ENCODE measurements around the gene ATXN1L. TPM values are rescaled to one million over a fixed set of nuclear protein-coding genes. Genes with fewer than 3 reads are reported as not detected.

The ATXN1L gene
- total RNA-seq, 5 donors from 2014 or later (not counting 1 experiment from before 2014, with no cell fraction given) = 26.8 to 44.0 (median 29.3) TPM

GRCh38 chr16:71880176-71880575 lies 34.4 kb downstream of the ATXN1L start:
- no peaks in the 10 kb centered on the region for H3K27me3 ChIP-seq (replicated peaks in 1 of 2; ENCODE audit: control insufficient read depth in 2 of 2, extremely low read depth in 1 of 2, insufficient read depth in 2 of 2, low read length in 1 of 2)
- Mint-ChIP-seq H3K4me3 (peak overlapping the region in 1 of 3 donors; percentile 92), H3K36me3 (peaks cover 19% of the 10 kb centered on the region), H3K27ac (peak overlapping the region; percentile 84 to 93), H3K4me1 (peaks cover 48 to 54% (median 49%) of the 10 kb centered on the region in 3 donors), H3K9me3 (no peaks in the 10 kb centered on the region), H3K27me3 (no peaks in the 10 kb centered on the region)
- H3K27ac ChIP-seq (ENCODE audit: low read length) = no peak overlapping the region
- WGBS (ENCODE audit: insufficient coverage) = 56% methylated on average over 3 of the region's 4 CpGs
- H3K4me3 ChIP-seq (ENCODE audit: control insufficient read depth in 1 of 2, extremely low read depth in 1 of 2, low read length in 1 of 2) = no peak overlapping the region
- ATAC-seq (replicated peaks in 1 of 4) (no peak), DNase-seq (no peak)
- H3K9me3 ChIP-seq = no peaks in the 10 kb centered on the region
- ChIA-PET POLR2A (interaction anchor here (0.6 to 0.9 kb wide), 2 partner anchors 22 to 35 kb away, joined by 3 read pairs; no protein-coding TSS in a partner anchor), CTCF (interaction anchor here (0.7 to 1.9 kb wide), 4 partner anchors 10 to 73 kb away, joined by 3 to 5 read pairs (median 4); no protein-coding TSS in a partner anchor)
- H3K4me1 ChIP-seq (ENCODE audit: control insufficient read depth in 1 of 2, extremely low read depth in 1 of 2, insufficient read depth in 2 of 2, low read length in 2 of 2) = peaks cover 25 to 41% of the 10 kb centered on the region in 2 experiments
- peaks cover 0 to 22% of the 10 kb centered on the region in 2 donors for H3K36me3 ChIP-seq (ENCODE audit: control insufficient read depth in 2 of 2, extremely low read depth in 1 of 2, insufficient read depth in 1 of 2, low read length in 1 of 2)

GRCh38 chr16:71882505-71883167 lies 36.9 kb downstream of the ATXN1L start:
- WGBS (ENCODE audit: insufficient coverage) = 6% methylated on average over 4 of the region's 9 CpGs
- H3K9me3 Mint-ChIP-seq = no peaks in the 10 kb centered on the region
- H3K27ac ChIP-seq (ENCODE audit: low read length) = peak overlapping the region; percentile 76
- peaks cover 0 to 7% of the 10 kb centered on the region in 2 donors for H3K36me3 ChIP-seq (ENCODE audit: control insufficient read depth in 2 of 2, extremely low read depth in 1 of 2, insufficient read depth in 1 of 2, low read length in 1 of 2)
- no peaks in the 10 kb centered on the region for H3K27me3 ChIP-seq (replicated peaks in 1 of 2; ENCODE audit: control insufficient read depth in 2 of 2, extremely low read depth in 1 of 2, insufficient read depth in 2 of 2, low read length in 1 of 2)
- ChIA-PET CTCF (interaction anchor here (0.6 to 3.3 kb wide), 31 partner anchors 9 to 317 kb away, joined by 3 to 20 read pairs (median 4); partner anchors contain the start of genes AP1G1 (in 1 of the 2) and IST1 (in 1 of the 2)), POLR2A (interaction anchor here (0.5 to 1.7 kb wide), 8 partner anchors 11 to 83 kb away, joined by 4 to 9 read pairs (median 6); partner anchors contain the start of gene AP1G1 (in 1 of the 2))
- H3K27ac Mint-ChIP-seq = peak overlapping the region; percentile 91 to 94
- H3K4me3 Mint-ChIP-seq = peak overlapping the region; percentile 80 to 92 (median 90)
- peaks cover 25 to 42% of the 10 kb centered on the region in 2 experiments for H3K4me1 ChIP-seq (ENCODE audit: control insufficient read depth in 1 of 2, extremely low read depth in 1 of 2, insufficient read depth in 2 of 2, low read length in 2 of 2)
- DNase-seq (peak; percentile 26 to 92 (median 70)), ATAC-seq (replicated peaks in 1 of 4) (peak; percentile 40 to 56 (median 40))
- H3K4me3 ChIP-seq (ENCODE audit: control insufficient read depth in 1 of 2, extremely low read depth in 1 of 2, low read length in 1 of 2) = peak overlapping the region; percentile 81 to 87
- H3K27me3 Mint-ChIP-seq = no peaks in the 10 kb centered on the region
- peaks cover 52 to 57% (median 54%) of the 10 kb centered on the region in 3 donors for H3K4me1 Mint-ChIP-seq
- H3K9me3 ChIP-seq = no peaks in the 10 kb centered on the region
- peaks cover 14% of the 10 kb centered on the region for H3K36me3 Mint-ChIP-seq

DNA sequence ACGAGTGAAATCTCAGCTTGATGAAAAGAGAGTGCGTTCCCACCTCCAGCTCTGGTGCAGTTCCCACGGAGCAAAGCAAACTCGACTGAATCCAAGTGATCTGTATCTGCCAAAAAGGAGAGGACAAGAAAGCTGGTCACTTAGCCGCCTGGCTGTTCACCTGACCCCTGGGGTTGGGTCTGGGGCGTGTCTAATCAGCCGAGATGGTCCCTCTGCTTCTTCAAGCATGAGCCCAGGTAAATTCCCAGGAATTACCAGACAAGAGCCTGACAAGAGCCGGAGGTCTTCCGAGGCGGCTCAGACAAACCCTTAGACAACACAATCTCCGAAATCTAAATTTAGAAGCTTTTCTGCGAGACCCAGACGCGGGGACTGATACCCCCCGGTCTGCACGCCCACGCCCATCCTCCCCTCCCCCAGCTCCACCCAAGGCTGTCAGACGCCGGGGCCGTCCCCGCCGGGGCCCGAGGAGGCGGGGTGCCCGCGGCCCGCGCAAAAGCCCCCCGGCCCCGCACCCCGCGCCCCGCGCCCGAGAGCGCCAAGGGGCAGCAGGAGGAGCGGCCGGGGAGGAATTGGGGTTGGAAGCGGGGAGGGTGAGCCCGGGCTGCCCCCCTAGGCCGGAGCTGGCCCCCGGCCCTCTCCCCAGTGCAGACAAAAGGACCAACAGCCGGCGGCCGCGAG lies 37.5 kb downstream of the ATXN1L start:
- H3K4me1 Mint-ChIP-seq = peaks cover 52 to 57% (median 54%) of the 10 kb centered on the region in 3 donors
- peak overlapping the region; percentile 91 to 94 for H3K27ac Mint-ChIP-seq
- Histone ChIP-seq H3K4me1 (ENCODE audit: control insufficient read depth in 1 of 2, extremely low read depth in 1 of 2, insufficient read depth in 2 of 2, low read length in 2 of 2) (peaks cover 25 to 42% of the 10 kb centered on the region in 2 experiments), H3K9me3 (no peaks in the 10 kb centered on the region), H3K36me3 (ENCODE audit: control insufficient read depth in 2 of 2, extremely low read depth in 1 of 2, insufficient read depth in 1 of 2, low read length in 1 of 2) (peaks cover 0 to 5% of the 10 kb centered on the region in 2 donors), H3K27me3 (replicated peaks in 1 of 2; ENCODE audit: control insufficient read depth in 2 of 2, extremely low read depth in 1 of 2, insufficient read depth in 2 of 2, low read length in 1 of 2) (no peaks in the 10 kb centered on the region), H3K4me3 (ENCODE audit: control insufficient read depth in 1 of 2, extremely low read depth in 1 of 2, low read length in 1 of 2) (peak overlapping the region; percentile 81 to 87), H3K27ac (ENCODE audit: low read length) (peak overlapping the region; percentile 76)
- DNase-seq (peak in 25 of 35 experiments; percentile 14 to 66 (median 34)), ATAC-seq (replicated peaks in 1 of 4) (peak; percentile 21 to 35 (median 28))
- peaks cover 14% of the 10 kb centered on the region for H3K36me3 Mint-ChIP-seq
- POLR2A ChIA-PET = interaction anchor here (0.6 to 1.7 kb wide), 6 partner anchors 10 to 83 kb away, joined by 3 to 8 read pairs (median 4); partner anchors contain the start of gene AP1G1 (in 1 of the 2)
- under 1% methylated on average over 16 of the region's 46 CpGs for WGBS (ENCODE audit: insufficient coverage)
- CTCF ChIA-PET = interaction anchor here (0.5 to 3.3 kb wide), 21 partner anchors 9 to 318 kb away, joined by 3 to 20 read pairs (median 4); partner anchors contain the start of genes AP1G1 (in 1 of the 2) and IST1 (in 1 of the 2)
- H3K9me3 Mint-ChIP-seq = no peaks in the 10 kb centered on the region
- H3K27me3 Mint-ChIP-seq = no peaks in the 10 kb centered on the region
- H3K4me3 Mint-ChIP-seq = peak overlapping the region; percentile 80 to 92 (median 90)

GRCh38 chr16:71883849-71884638 lies 38.3 kb downstream of the ATXN1L start, which contains the start of gene ZNF821:
Gene ZNF821 (minus strand): TSS chr16:71884182. CDS start chr16:71879946, 4,236 bp downstream.
- peak; percentile 41 to 57 (median 46) for ATAC-seq (replicated peaks in 1 of 4)
- POLR2A ChIA-PET = interaction anchor here (0.5 to 1.7 kb wide), 8 partner anchors 10 to 108 kb away, joined by 3 to 8 read pairs (median 4); partner anchors contain the start of gene AP1G1 (in 1 of the 2)
- Histone ChIP-seq H3K9me3 (no peaks in the 10 kb centered on the region), H3K27me3 (replicated peaks in 1 of 2; ENCODE audit: control insufficient read depth in 2 of 2, extremely low read depth in 1 of 2, insufficient read depth in 2 of 2, low read length in 1 of 2) (no peaks in the 10 kb centered on the region), H3K4me1 (ENCODE audit: control insufficient read depth in 1 of 2, extremely low read depth in 1 of 2, insufficient read depth in 2 of 2, low read length in 2 of 2) (peaks cover 25 to 42% of the 10 kb centered on the region in 2 experiments), H3K36me3 (ENCODE audit: control insufficient read depth in 2 of 2, extremely low read depth in 1 of 2, insufficient read depth in 1 of 2, low read length in 1 of 2) (no peaks in the 10 kb centered on the region), H3K4me3 (ENCODE audit: control insufficient read depth in 1 of 2, extremely low read depth in 1 of 2, low read length in 1 of 2) (peak within 1 kb of the TSS; percentile 81 to 87), H3K27ac (ENCODE audit: low read length) (peak within 1 kb of the TSS; percentile 86)
- CTCF ChIA-PET = interaction anchor here (0.5 to 3.3 kb wide), 11 partner anchors 8 to 130 kb away, joined by 3 to 19 read pairs (median 4); partner anchors contain the start of gene AP1G1 (in 1 of the 2)
- no peaks in the 10 kb centered on the region for H3K27me3 Mint-ChIP-seq
- H3K9me3 Mint-ChIP-seq = no peaks in the 10 kb centered on the region
- peak within 1 kb of the TSS; percentile 92 to 98 (median 93) for H3K4me3 Mint-ChIP-seq
- H3K27ac Mint-ChIP-seq = peak within 1 kb of the TSS; percentile 91 to 94
- DNase-seq = peak; percentile 32 to 86 (median 71)
- WGBS (ENCODE audit: insufficient coverage) = 0% methylated on average over 52 of the region's 85 CpGs
- H3K4me1 Mint-ChIP-seq = peaks cover 49 to 54% (median 51%) of the 10 kb centered on the region in 3 donors
- peaks cover 10% of the 10 kb centered on the region for H3K36me3 Mint-ChIP-seq

DNA sequence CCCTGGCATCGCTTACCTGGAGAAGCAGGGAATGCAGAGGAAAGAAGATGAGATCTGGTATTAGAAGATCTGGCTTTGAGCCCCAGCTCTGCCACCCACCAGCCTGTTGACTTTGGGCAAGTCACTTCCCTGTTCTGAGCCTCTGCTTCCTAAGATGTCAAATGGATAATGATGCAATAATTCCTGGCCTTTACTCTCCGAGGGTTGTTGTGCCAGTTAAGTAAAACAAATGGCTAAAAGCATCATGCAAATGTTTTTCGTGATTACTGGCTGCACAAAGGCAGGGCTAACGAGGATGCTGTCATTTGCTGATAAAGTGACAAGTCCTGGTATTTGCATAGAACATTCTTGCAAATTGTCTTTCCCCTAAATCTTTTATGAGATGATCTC lies 39.5 kb downstream of the ATXN1L start:
- Mint-ChIP-seq H3K36me3 (no peaks in the 10 kb centered on the region), H3K4me1 (peaks cover 37 to 42% (median 39%) of the 10 kb centered on the region in 3 donors), H3K9me3 (no peaks in the 10 kb centered on the region), H3K4me3 (peak overlapping the region; percentile 92 to 98 (median 93)), H3K27me3 (no peaks in the 10 kb centered on the region), H3K27ac (peak overlapping the region; percentile 83 to 87)
- DNase-seq (no peak), ATAC-seq (replicated peaks in 1 of 4) (no peak)
- H3K9me3 ChIP-seq = no peaks in the 10 kb centered on the region
- 50% methylated on average over 2 of the region's 4 CpGs for WGBS (ENCODE audit: insufficient coverage)
- peak overlapping the region in 1 of 2 donors; percentile 87 for H3K4me3 ChIP-seq (ENCODE audit: control insufficient read depth in 1 of 2, extremely low read depth in 1 of 2, low read length in 1 of 2)
- CTCF ChIA-PET = interaction anchor here in 1 of 2 donors (0.7 to 1.4 kb wide), 5 partner anchors 15 to 110 kb away, joined by 3 read pairs; partner anchors contain the start of gene AP1G1
- POLR2A ChIA-PET = no interaction called here
- H3K27me3 ChIP-seq (replicated peaks in 1 of 2; ENCODE audit: control insufficient read depth in 2 of 2, extremely low read depth in 1 of 2, insufficient read depth in 2 of 2, low read length in 1 of 2) = no peaks in the 10 kb centered on the region
- peaks cover 21 to 36% of the 10 kb centered on the region in 2 experiments for H3K4me1 ChIP-seq (ENCODE audit: control insufficient read depth in 1 of 2, extremely low read depth in 1 of 2, insufficient read depth in 2 of 2, low read length in 2 of 2)
- H3K27ac ChIP-seq (ENCODE audit: low read length) = no peak overlapping the region
- no peaks in the 10 kb centered on the region for H3K36me3 ChIP-seq (ENCODE audit: control insufficient read depth in 2 of 2, extremely low read depth in 1 of 2, insufficient read depth in 1 of 2, low read length in 1 of 2)

All from T-cell (primary cell).